ENCODE measurements around the gene FAM81B.

GRCh38 chr5:95352691-95353090, 38.5 kb upstream of the FAM81B start:
- TF ChIP-seq, protein P1, sequence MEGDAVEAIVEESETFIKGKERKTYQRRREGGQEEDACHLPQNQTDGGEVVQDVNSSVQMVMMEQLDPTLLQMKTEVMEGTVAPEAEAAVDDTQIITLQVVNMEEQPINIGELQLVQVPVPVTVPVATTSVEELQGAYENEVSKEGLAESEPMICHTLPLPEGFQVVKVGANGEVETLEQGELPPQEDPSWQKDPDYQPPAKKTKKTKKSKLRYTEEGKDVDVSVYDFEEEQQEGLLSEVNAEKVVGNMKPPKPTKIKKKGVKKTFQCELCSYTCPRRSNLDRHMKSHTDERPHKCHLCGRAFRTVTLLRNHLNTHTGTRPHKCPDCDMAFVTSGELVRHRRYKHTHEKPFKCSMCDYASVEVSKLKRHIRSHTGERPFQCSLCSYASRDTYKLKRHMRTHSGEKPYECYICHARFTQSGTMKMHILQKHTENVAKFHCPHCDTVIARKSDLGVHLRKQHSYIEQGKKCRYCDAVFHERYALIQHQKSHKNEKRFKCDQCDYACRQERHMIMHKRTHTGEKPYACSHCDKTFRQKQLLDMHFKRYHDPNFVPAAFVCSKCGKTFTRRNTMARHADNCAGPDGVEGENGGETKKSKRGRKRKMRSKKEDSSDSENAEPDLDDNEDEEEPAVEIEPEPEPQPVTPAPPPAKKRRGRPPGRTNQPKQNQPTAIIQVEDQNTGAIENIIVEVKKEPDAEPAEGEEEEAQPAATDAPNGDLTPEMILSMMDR (IDR thresholded peaks at IDR 0.05) = no peak
- no peak for TF ChIP-seq POLR2A (IDR thresholded peaks at IDR 0.05)

Data from right lobe of liver (tissue), 4 donors.